ENCODE measurements around the gene FBXO15. TPM values are rescaled to one million over a fixed set of nuclear protein-coding genes. Genes with fewer than 3 reads are reported as not detected.

FBXO15 gene
- total and polyA plus RNA-seq, 8 donors, result 0.62 to 31.0 (median 0.84) TPM; not detected in 4

- Histone ChIP-seq H3K9me3 (no peaks in the 10 kb centered on the region), H3K4me1 (peaks cover 0 to 8% (median 4%) of the 10 kb centered on the region in 4 donors), H3K27ac (no peak overlapping the region), H3K36me3 (no peaks in the 10 kb centered on the region), H3K4me3 (no peak overlapping the region), H3K27me3 (peaks cover 0 to 32% (median 0%) of the 10 kb centered on the region in 3 donors)
- DNase-seq, result no peak
- intact Hi-C loops (cut with DNase I; ENCODE audit: low total_unique reads), result loop anchor here (5.0 to 10.0 kb wide), 2 partner anchors 151 to 363 kb away; no protein-coding TSS in a partner anchor
- TF ChIP-seq POLR2A (IDR thresholded peaks at IDR 0.05) (no peak), EP300 (IDR thresholded peaks at IDR 0.05) (no peak), CTCF (IDR thresholded peaks at IDR 0.05) (no peak), POLR2AphosphoS5 (IDR thresholded peaks at IDR 0.05) (no peak)
- WGBS, 5 donors, result 75 to 84% (median 80%) methylated on average over 14 of the region's 14 CpGs
Measured at GRCh38 chr18:74191577-74191976, 43.9 kb upstream of the FBXO15 start.

- H3K27ac ChIP-seq, result no peak overlapping the region
- DNase-seq, result peak in 1 of 2 donors; percentile 35
- intact Hi-C loops (cut with DNase I; ENCODE audit: low total_unique reads), result loop anchor here (5.0 to 10.0 kb wide), 2 partner anchors 152 to 365 kb away; no protein-coding TSS in a partner anchor
- 64 to 83% (median 73%) methylated on average over 4 of the region's 4 CpGs for WGBS, 5 donors
- no peaks in the 10 kb centered on the region for H3K36me3 ChIP-seq
- H3K9me3 ChIP-seq, result no peaks in the 10 kb centered on the region
- H3K4me1 ChIP-seq, result no peaks in the 10 kb centered on the region
- TF ChIP-seq POLR2AphosphoS5 (IDR thresholded peaks at IDR 0.05), result no peak
- TF ChIP-seq EP300 (IDR thresholded peaks at IDR 0.05), result no peak
- TF ChIP-seq CTCF (IDR thresholded peaks at IDR 0.05), result no peak
- no peak for TF ChIP-seq POLR2A (IDR thresholded peaks at IDR 0.05)
- no peak overlapping the region for H3K4me3 ChIP-seq
- H3K27me3 ChIP-seq, result peaks cover 0 to 32% (median 0%) of the 10 kb centered on the region in 3 donors
Measured at GRCh38 chr18:74190086-74190485, 42.5 kb upstream of the FBXO15 start.

- WGBS, 5 donors, result 81 to 90% (median 87%) methylated on average over 2 to 3 of the region's 3 CpGs
- H3K4me1 ChIP-seq, result no peaks in the 10 kb centered on the region
- intact Hi-C loops (cut with DNase I; ENCODE audit: low total_unique reads), result no loop called here
- no peak overlapping the region for H3K27ac ChIP-seq
- no peak for DNase-seq
- H3K27me3 ChIP-seq, result peaks cover 0 to 36% (median 0%) of the 10 kb centered on the region in 3 donors
- no peaks in the 10 kb centered on the region for H3K9me3 ChIP-seq
- TF ChIP-seq EP300 (IDR thresholded peaks at IDR 0.05) (no peak), CTCF (IDR thresholded peaks at IDR 0.05) (no peak), POLR2AphosphoS5 (IDR thresholded peaks at IDR 0.05) (no peak), POLR2A (IDR thresholded peaks at IDR 0.05) (no peak)
- H3K36me3 ChIP-seq, result no peaks in the 10 kb centered on the region
- H3K4me3 ChIP-seq, result no peak overlapping the region
Measured at GRCh38 chr18:74186661-74187060, 39.0 kb upstream of the FBXO15 start.

- TF ChIP-seq POLR2AphosphoS5 (IDR thresholded peaks at IDR 0.05) (no peak), EP300 (IDR thresholded peaks at IDR 0.05) (no peak), POLR2A (IDR thresholded peaks at IDR 0.05) (no peak), CTCF (IDR thresholded peaks at IDR 0.05) (no peak)
- Histone ChIP-seq H3K9me3 (no peaks in the 10 kb centered on the region), H3K27ac (no peak overlapping the region), H3K36me3 (no peaks in the 10 kb centered on the region), H3K4me3 (no peak overlapping the region), H3K27me3 (peaks cover 0 to 33% (median 0%) of the 10 kb centered on the region in 3 donors), H3K4me1 (no peaks in the 10 kb centered on the region)
- DNase-seq, result no peak
- intact Hi-C loops (cut with DNase I; ENCODE audit: low total_unique reads), result no loop called here
- 81 to 93% (median 88%) methylated on average over 2 of the region's 2 CpGs for WGBS, 5 donors
Measured at GRCh38 chr18:74185860-74186259, 38.2 kb upstream of the FBXO15 start.
